HepG2 (cell line): ENCODE data around the gene TP53. TPM values are rescaled to one million over a fixed set of nuclear protein-coding genes. Genes with fewer than 3 reads are reported as not detected.

ENCODE experiments used
- DR1 ChIP-seq: sonication (generic); formaldehyde crosslinking; IDR thresholded peaks from 2 replicates; pipeline ENCODE4 v1.8.0; 2021; ENCODE audit warnings: mild to moderate bottlenecking, missing genetic modification reagents, inconsistent platforms
- KDM6A ChIP-seq: IDR thresholded peaks from 2 replicates; pipeline ENCODE4 v1.6.1; 2016; ENCODE audit warnings: low read depth
- KLF15 ChIP-seq: sonication (generic); formaldehyde crosslinking; IDR thresholded peaks from 2 replicates; pipeline ENCODE4 v1.8.1; 2023; ENCODE audit warnings: borderline replicate concordance, mild to moderate bottlenecking, inconsistent platforms, missing genetic modification reagents, mixed read lengths
- MAX ChIP-seq: IDR thresholded peaks from 2 replicates; pipeline ENCODE4 v1.6.1; 2012; ENCODE audit warnings: inconsistent platforms
- MED8 ChIP-seq: sonication (generic); formaldehyde crosslinking; IDR thresholded peaks from 2 replicates; pipeline ENCODE4 v1.8.1; 2023; ENCODE audit warnings: mild to moderate bottlenecking, missing genetic modification reagents; ENCODE audit not compliant: insufficient replicate concordance
- MYC ChIP-seq: sonication (generic); formaldehyde crosslinking; IDR thresholded peaks from 2 replicates; pipeline ENCODE4 v1.9.0; 2021; ENCODE audit warnings: missing genetic modification reagents, borderline replicate concordance
- PBX3 ChIP-seq: sonication (generic); formaldehyde crosslinking; IDR thresholded peaks from 2 replicates; pipeline ENCODE4 v1.8.1; 2023; ENCODE audit warnings: missing genetic modification reagents, inconsistent platforms, borderline replicate concordance
- POGK ChIP-seq: sonication (generic); formaldehyde crosslinking; conservative IDR thresholded peaks from 2 replicates; pipeline ENCODE4 v1.8.0; 2022; ENCODE audit warnings: mild to moderate bottlenecking, moderate library complexity, missing genetic modification reagents
- RBM22 ChIP-seq: fragments of 200-400 bp; formaldehyde crosslinking; optimal IDR thresholded peaks from 2 replicates; pipeline ENCODE3; 2017; ENCODE audit warnings: mild to moderate bottlenecking, low read length, moderate library complexity
- SAFB2 ChIP-seq: sonication (generic); formaldehyde crosslinking; IDR thresholded peaks from 2 replicates; pipeline ENCODE4 v1.5.1; 2020; ENCODE audit warnings: missing genetic modification reagents, low read depth, mild to moderate bottlenecking, borderline replicate concordance
- SMC3 ChIP-seq: IDR thresholded peaks from 2 replicates; pipeline ENCODE4 v1.6.1; 2011; ENCODE audit warnings: low read length, improper control_type of control experiment
- SP5 ChIP-seq: IDR thresholded peaks from 2 replicates; pipeline ENCODE4 v1.6.1; 2016; ENCODE audit warnings: low read depth, borderline replicate concordance
- ZNF282 ChIP-seq: fragments of 450-650 bp; IDR thresholded peaks from 2 replicates; pipeline ENCODE4 v1.6.1; 2018; ENCODE audit not compliant: partially characterized antibody
- ZNF333 ChIP-seq: sonication (generic); formaldehyde crosslinking; IDR thresholded peaks from 2 replicates; pipeline ENCODE4 v1.4.0; 2020; ENCODE audit warnings: mild to moderate bottlenecking, missing genetic modification reagents, borderline replicate concordance
- ZNF605 ChIP-seq: sonication (generic); formaldehyde crosslinking; IDR thresholded peaks from 2 replicates; pipeline ENCODE4 v1.8.0; 2022; ENCODE audit warnings: mild to moderate bottlenecking, missing genetic modification reagents
- ZNF761 ChIP-seq: sonication (generic); formaldehyde crosslinking; conservative IDR thresholded peaks from 2 replicates; pipeline ENCODE4 v1.4.0; 2020; ENCODE audit warnings: mild to moderate bottlenecking, missing genetic modification reagents
- polyA plus RNA-seq, 8 experiments: library from polyadenylated mRNA; depleted of rRNA in 3 of 8; stranded (reverse) in 7 of 8; unstranded in 1 of 8; fragments of >200 nt; fragmentation: Illumina TruSeq in 4 of 8; extraction: Trizol in 4 of 8; gene quantifications; 2 replicates each; pipeline versions ENCODE4 v1.2.1 to v1.2.3, GENCODE V29; 2011 to 2016; ENCODE audit warnings: low read depth in 4 of 8, missing spikeins in 1 of 8, mixed read lengths in 1 of 8; ENCODE audit not compliant: insufficient read depth in 1 of 8
- total RNA-seq, 5 experiments: library from RNA; depleted of rRNA; stranded (reverse); fragments of >200 nt; fragmentation: Illumina TruSeq; extraction: Trizol; gene quantifications; 2 replicates each; pipeline ENCODE4 v1.2.3, GENCODE V29; 2016; ENCODE audit warnings: low read depth in 1 of 5
- TF ChIP-seq, protein P1 (sequence below): sonication (generic); formaldehyde crosslinking; IDR thresholded peaks from 2 replicates; pipeline ENCODE4 v1.4.0; 2020; ENCODE audit warnings: missing genetic modification reagents, borderline replicate concordance
- TF ChIP-seq, protein P2 (sequence below): sonication (generic); formaldehyde crosslinking; IDR thresholded peaks from 2 replicates; pipeline ENCODE4 v1.4.0; 2020; ENCODE audit warnings: missing genetic modification reagents, borderline replicate concordance

Gene TP53
- total and polyA plus RNA-seq, 2 of the 13 experiments (the other 11 are each of a cell fraction or from before 2014, with no cell fraction given): 17.1 to 29.9 TPM

- TF ChIP-seq PBX3 (CRISPR knock-in tag) (no peak), MAX (peak; percentile 68), SAFB2 (CRISPR knock-in tag) (no peak), KLF15 (CRISPR knock-in tag) (no peak), RBM22 (peak; percentile 55), KDM6A (no peak), MYC (CRISPR knock-in tag) (0 out of 2 replicates have a peak, but pooled peaks have one; percentile 27), ZNF761 (CRISPR knock-in tag) (peak; percentile 80; the same call in 1 of the 2 replicates), SP5 (CRISPR knock-in tag) (no peak), POGK (CRISPR knock-in tag) (no peak), ZNF605 (CRISPR knock-in tag) (no peak), SMC3 (no peak), DR1 (CRISPR knock-in tag) (0 out of 2 replicates have a peak, but pooled peaks have one; percentile 25), ZNF282 (no peak), MED8 (no peak), ZNF333 (CRISPR knock-in tag) (no peak)
- TF ChIP-seq, protein P1, sequence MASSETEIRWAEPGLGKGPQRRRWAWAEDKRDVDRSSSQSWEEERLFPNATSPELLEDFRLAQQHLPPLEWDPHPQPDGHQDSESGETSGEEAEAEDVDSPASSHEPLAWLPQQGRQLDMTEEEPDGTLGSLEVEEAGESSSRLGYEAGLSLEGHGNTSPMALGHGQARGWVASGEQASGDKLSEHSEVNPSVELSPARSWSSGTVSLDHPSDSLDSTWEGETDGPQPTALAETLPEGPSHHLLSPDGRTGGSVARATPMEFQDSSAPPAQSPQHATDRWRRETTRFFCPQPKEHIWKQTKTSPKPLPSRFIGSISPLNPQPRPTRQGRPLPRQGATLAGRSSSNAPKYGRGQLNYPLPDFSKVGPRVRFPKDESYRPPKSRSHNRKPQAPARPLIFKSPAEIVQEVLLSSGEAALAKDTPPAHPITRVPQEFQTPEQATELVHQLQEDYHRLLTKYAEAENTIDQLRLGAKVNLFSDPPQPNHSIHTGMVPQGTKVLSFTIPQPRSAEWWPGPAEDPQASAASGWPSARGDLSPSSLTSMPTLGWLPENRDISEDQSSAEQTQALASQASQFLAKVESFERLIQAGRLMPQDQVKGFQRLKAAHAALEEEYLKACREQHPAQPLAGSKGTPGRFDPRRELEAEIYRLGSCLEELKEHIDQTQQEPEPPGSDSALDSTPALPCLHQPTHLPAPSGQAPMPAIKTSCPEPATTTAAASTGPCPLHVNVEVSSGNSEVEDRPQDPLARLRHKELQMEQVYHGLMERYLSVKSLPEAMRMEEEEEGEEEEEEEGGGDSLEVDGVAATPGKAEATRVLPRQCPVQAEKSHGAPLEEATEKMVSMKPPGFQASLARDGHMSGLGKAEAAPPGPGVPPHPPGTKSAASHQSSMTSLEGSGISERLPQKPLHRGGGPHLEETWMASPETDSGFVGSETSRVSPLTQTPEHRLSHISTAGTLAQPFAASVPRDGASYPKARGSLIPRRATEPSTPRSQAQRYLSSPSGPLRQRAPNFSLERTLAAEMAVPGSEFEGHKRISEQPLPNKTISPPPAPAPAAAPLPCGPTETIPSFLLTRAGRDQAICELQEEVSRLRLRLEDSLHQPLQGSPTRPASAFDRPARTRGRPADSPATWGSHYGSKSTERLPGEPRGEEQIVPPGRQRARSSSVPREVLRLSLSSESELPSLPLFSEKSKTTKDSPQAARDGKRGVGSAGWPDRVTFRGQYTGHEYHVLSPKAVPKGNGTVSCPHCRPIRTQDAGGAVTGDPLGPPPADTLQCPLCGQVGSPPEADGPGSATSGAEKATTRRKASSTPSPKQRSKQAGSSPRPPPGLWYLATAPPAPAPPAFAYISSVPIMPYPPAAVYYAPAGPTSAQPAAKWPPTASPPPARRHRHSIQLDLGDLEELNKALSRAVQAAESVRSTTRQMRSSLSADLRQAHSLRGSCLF (CRISPR knock-in tag): no peak
- TF ChIP-seq, protein P2, sequence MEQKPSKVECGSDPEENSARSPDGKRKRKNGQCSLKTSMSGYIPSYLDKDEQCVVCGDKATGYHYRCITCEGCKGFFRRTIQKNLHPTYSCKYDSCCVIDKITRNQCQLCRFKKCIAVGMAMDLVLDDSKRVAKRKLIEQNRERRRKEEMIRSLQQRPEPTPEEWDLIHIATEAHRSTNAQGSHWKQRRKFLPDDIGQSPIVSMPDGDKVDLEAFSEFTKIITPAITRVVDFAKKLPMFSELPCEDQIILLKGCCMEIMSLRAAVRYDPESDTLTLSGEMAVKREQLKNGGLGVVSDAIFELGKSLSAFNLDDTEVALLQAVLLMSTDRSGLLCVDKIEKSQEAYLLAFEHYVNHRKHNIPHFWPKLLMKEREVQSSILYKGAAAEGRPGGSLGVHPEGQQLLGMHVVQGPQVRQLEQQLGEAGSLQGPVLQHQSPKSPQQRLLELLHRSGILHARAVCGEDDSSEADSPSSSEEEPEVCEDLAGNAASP (CRISPR knock-in tag): no peak
Observed at GRCh38 chr17:7686222-7687071, 843 bp downstream of the TP53 start (continued).
